Omental fat pad (tissue), 4 donors: ENCODE data around the gene CSF1. TPM values are rescaled to one million over a fixed set of nuclear protein-coding genes. Genes with fewer than 3 reads are reported as not detected.

Source experiments
- ATAC-seq: fragments of 150-250 bp; one replicate; pipeline ENCODE4 v1.9.1; 2016; ENCODE audit warnings: mild to moderate bottlenecking, moderate library complexity; ENCODE audit not compliant: low FRiP score
- DNase-seq: peaks from one replicate; pipeline ENCODE4 v3.0.0-alpha.2; 2019; ENCODE audit warnings: low spot score
- total RNA-seq, 4 donors: library from RNA; depleted of rRNA; stranded (reverse); fragments of >200 nt; gene quantifications; one replicate each; pipeline ENCODE4 v1.1.0, GENCODE V29; 2016
- TF ChIP-seq, protein P1 (sequence below), 3 donors: fragments of 450-650 bp; IDR thresholded peaks; one replicate each; pipeline ENCODE4 v1.5.1; 2016 to 2017; ENCODE audit warnings: antibody characterized with exemption in 3 of 3, mild to moderate bottlenecking in 3 of 3, moderate library complexity in 2 of 3

The CSF1 gene
- total RNA-seq, 4 donors from 2014 or later: 103 to 158 (median 118) TPM

DNA sequence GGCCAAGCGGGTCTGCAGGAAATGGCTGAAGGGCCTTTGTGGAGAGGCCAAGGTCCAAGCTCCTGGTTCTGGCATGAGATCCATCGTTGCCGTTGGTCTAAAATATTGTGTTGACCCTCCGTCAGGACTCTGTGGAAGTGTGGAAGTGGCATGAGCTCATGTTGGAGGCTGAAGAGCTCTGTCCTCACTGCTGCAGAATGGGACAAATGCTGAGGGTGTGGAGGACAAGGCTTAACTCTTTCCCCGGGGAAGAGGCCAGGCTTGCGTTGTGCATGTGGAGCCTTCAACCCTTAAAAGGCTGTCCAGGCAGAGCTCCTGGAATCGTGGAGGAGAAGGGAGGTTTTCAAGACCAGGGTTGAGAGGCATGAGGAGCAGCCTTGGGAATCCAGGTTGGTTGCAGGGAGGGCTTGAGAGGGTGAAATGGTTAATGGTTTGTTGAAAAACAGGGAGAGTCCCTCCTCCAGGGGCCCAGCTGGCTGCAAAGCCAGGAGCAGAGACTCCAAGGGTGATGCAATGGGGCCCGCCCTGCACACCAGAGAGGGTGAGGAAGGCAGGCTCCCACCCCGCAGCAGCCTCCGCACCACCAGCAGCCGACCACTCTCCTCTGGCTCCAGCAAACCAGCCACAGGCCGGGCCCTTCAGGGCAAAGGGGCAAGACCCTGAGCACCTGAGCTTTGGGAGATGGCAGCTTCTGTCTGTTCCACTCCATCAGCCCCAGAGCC, 67.2 kb downstream of the CSF1 start:
- ATAC-seq: no peak
- TF ChIP-seq, protein P1, sequence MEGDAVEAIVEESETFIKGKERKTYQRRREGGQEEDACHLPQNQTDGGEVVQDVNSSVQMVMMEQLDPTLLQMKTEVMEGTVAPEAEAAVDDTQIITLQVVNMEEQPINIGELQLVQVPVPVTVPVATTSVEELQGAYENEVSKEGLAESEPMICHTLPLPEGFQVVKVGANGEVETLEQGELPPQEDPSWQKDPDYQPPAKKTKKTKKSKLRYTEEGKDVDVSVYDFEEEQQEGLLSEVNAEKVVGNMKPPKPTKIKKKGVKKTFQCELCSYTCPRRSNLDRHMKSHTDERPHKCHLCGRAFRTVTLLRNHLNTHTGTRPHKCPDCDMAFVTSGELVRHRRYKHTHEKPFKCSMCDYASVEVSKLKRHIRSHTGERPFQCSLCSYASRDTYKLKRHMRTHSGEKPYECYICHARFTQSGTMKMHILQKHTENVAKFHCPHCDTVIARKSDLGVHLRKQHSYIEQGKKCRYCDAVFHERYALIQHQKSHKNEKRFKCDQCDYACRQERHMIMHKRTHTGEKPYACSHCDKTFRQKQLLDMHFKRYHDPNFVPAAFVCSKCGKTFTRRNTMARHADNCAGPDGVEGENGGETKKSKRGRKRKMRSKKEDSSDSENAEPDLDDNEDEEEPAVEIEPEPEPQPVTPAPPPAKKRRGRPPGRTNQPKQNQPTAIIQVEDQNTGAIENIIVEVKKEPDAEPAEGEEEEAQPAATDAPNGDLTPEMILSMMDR (IDR thresholded peaks at IDR 0.05): no peak

GRCh38 chr1:109978761-109979488, 68.3 kb downstream of the CSF1 start:
- no peak for ATAC-seq

More for the DNA sequence above, 67.2 kb downstream of the CSF1 start:
- DNase-seq: no peak

DNA sequence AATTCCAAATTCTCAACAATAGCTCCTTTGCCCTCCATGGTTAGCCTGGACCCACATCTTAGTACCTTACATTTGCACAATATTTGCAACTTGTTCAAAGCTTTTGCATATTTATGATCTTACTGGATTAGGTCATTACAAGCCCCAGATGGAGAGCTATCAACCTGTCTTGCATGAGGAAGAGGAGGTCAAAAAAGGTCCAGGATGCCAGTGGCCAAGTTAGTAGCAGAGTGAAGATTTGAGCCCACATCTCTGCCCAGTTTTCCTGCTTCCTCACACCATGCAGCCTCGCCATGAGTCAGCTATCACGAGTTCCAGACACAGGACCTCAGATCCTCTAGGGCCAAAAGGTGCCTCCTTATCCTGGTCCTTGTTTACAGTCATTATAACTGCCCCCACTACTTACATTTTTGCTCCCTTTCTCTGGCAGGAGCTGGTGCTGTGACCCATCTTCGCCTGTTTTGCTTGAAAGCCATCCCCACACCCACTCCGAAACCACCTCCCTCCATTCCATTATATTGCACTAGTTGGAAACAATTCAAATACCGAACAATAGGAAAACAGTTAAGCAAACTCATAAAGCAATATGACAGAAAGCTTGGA, 68.9 kb downstream of the CSF1 start:
- DNase-seq (no peak), ATAC-seq (peak; percentile 36)
- TF ChIP-seq, protein P1 (IDR thresholded peaks at IDR 0.05): no peak

More at GRCh38 chr1:109978761-109979488, 68.3 kb downstream of the CSF1 start:
- no peak for DNase-seq
- TF ChIP-seq, protein P1 (IDR thresholded peaks at IDR 0.05): no peak

Other genes starting within 250 kb of the CSF1 start
- gene GSTM2, start 242.8 kb upstream of the CSF1 start, total RNA-seq: 10 to 100 TPM; 35.3 to 74.7 (median 52.2) TPM
- gene GSTM1, start 223.0 kb upstream of the CSF1 start, total RNA-seq: 10 to 100 TPM in 1 of 4 donors, not detected in 3; 19.3 TPM
- gene GSTM5, start 198.6 kb upstream of the CSF1 start, total RNA-seq: 1 to 10 TPM; 4.2 to 6.6 (median 4.9) TPM
- gene GSTM3, start 169.8 kb upstream of the CSF1 start, total RNA-seq: 100 to 1,000 TPM in 1 of 4 donors, 10 to 100 TPM in 3; 34.4 to 223 (median 62.8) TPM
- not detected for gene EPS8L3, start 146.9 kb upstream of the CSF1 start, total RNA-seq
- gene AHCYL1, start 73.9 kb downstream of the CSF1 start, total RNA-seq: 100 to 1,000 TPM in 2 of 4 donors, 10 to 100 TPM in 2; 76.0 to 107 (median 95.8) TPM
- gene STRIP1, start 123.8 kb downstream of the CSF1 start, total RNA-seq: 10 to 100 TPM; 36.7 to 50.7 (median 46.1) TPM
- not detected for gene ALX3, start 159.8 kb downstream of the CSF1 start, total RNA-seq
- under 1 TPM in 2 of 4 donors, not detected in 2; 0.46 to 0.63 TPM for gene UBL4B, start 201.6 kb downstream of the CSF1 start, total RNA-seq
- gene SLC6A17, start 239.6 kb downstream of the CSF1 start, total RNA-seq: under 1 TPM in 3 of 4 donors, not detected in 1; 0.06 to 0.19 (median 0.12) TPM